BLaER1 treated with 17β-estradiol and CSF1 and Interleukin-3, amounts not matched to agents 10 nM and 100 nM (cell line): ENCODE data around the gene EP400.

ENCODE experiments used
- H3K27ac ChIP-seq, 11 experiments: shearing (Covaris generic); formaldehyde crosslinking; 2 replicates each; pipeline ENCODE4 v1.8.1; 2022
- H3K27me3 ChIP-seq, 11 experiments: shearing (Covaris generic); formaldehyde crosslinking; 2 replicates each; pipeline ENCODE4 v1.8.1; 2022
- H3K36me3 ChIP-seq, 11 experiments: shearing (Covaris generic); formaldehyde crosslinking; 2 replicates each; pipeline ENCODE4 v1.8.1; 2022
- H3K4me1 ChIP-seq, 10 experiments: shearing (Covaris generic); formaldehyde crosslinking; 2 replicates each; pipeline ENCODE4 v1.8.1; 2022
- H3K4me2 ChIP-seq, 11 experiments: shearing (Covaris generic); formaldehyde crosslinking; 2 replicates each; pipeline ENCODE4 v1.8.1; 2022
- H3K4me3 ChIP-seq, 10 experiments: shearing (Covaris generic); formaldehyde crosslinking; 2 replicates each; pipeline ENCODE4 v1.8.1; 2022
- H3K9ac ChIP-seq, 11 experiments: shearing (Covaris generic); formaldehyde crosslinking; 2 replicates each; pipeline ENCODE4 v1.8.1; 2022
- H3K9me3 ChIP-seq, 11 experiments: shearing (Covaris generic); formaldehyde crosslinking; replicated peaks in 1 of 11; 2 replicates each; pipeline ENCODE4 v1.8.1; 2022
- H4K20me1 ChIP-seq, 11 experiments: shearing (Covaris generic); formaldehyde crosslinking; 2 replicates each; pipeline ENCODE4 v1.8.1; 2022
- Cebpa-rat ChIP-seq, 11 experiments: shearing (Covaris generic); IDR thresholded peaks; 2 replicates each; pipeline ENCODE4 v1.8.1; 2022

Gene EP400

DNA sequence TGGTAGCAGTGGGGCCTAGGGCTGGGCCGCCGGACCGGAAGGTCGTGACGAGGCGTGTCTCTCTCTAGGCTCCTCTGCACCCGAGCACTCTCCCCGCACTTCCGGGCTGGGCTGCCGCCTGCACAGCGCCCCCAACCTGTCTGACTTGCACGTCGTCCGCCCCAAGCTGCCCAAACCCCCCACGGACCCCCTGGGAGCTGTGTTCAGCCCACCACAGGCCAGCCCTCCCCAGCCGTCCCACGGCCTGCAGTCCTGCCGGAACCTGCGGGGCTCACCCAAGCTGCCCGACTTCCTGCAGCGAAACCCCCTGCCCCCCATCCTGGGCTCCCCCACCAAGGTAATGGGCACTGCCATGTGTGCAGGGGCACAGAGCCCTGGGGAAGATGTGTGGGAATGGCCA lies 33.9 kb upstream of the EP400 start:
- Histone ChIP-seq H3K9me3 (no peaks in the 10 kb centered on the region), H4K20me1 (peaks cover 26 to 97% (median 79%) of the 10 kb centered on the region in 11 experiments; a peak in 20 of 22 replicates), H3K4me1 (peaks cover 21 to 25% (median 23%) of the 10 kb centered on the region in 10 experiments), H3K27me3 (no peaks in the 10 kb centered on the region), H3K4me3 (no peak overlapping the region), H3K4me2 (no peak overlapping the region), H3K36me3 (peaks cover 56 to 96% (median 85%) of the 10 kb centered on the region in 11 experiments), H3K27ac (no peak overlapping the region; a peak in 1 of 22 replicates), H3K9ac (no peak overlapping the region)
- no peak for TF ChIP-seq Cebpa-rat (IDR thresholded peaks at IDR 0.05)

DNA sequence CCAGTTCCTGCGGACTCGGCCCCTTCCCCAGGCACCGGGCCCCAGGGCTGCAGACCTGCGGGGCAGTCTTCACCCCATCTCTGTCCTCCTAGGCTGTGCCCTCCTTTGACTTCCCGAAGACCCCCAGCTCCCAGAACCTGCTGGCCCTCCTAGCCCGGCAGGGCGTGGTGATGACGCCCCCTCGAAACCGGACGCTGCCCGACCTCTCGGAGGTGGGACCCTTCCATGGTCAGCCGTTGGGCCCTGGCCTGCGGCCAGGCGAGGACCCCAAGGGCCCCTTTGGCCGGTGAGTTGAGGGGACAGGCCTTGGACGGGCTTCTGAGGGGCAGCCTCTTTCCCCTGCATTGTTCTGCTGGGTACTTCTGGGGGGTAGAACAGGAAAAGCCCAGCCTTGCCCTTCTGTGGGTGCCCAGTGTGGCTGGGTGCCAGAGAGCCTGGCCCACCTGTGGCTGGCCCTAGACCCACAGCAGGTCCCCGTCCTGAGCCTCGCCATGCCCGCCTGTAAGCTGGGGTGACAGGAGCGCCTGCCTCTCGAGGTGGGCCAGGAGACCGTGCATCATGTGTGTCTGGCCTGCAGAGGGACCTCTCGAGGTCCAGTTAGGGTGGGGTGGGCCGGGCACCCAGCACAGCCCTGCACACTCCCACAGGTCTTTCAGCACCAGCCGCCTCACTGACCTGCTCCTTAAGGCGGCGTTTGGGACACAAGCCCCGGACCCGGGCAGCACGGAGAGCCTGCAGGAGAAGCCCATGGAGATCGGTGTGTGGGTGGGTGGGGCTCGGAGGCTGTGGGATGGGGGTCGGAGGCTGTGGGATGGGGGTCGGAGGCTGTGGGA lies 33.2 kb upstream of the EP400 start:
- no peak for TF ChIP-seq Cebpa-rat (IDR thresholded peaks at IDR 0.05)
- Histone ChIP-seq H3K4me1 (peaks cover 15 to 22% (median 16%) of the 10 kb centered on the region in 10 experiments), H3K36me3 (peaks cover 59 to 96% (median 85%) of the 10 kb centered on the region in 11 experiments), H4K20me1 (peaks cover 19 to 97% (median 79%) of the 10 kb centered on the region in 11 experiments; a peak in 20 of 22 replicates), H3K4me3 (no peak overlapping the region), H3K9ac (no peak overlapping the region), H3K4me2 (no peak overlapping the region), H3K27me3 (no peaks in the 10 kb centered on the region), H3K27ac (no peak overlapping the region; a peak in 1 of 22 replicates), H3K9me3 (no peaks in the 10 kb centered on the region)

DNA sequence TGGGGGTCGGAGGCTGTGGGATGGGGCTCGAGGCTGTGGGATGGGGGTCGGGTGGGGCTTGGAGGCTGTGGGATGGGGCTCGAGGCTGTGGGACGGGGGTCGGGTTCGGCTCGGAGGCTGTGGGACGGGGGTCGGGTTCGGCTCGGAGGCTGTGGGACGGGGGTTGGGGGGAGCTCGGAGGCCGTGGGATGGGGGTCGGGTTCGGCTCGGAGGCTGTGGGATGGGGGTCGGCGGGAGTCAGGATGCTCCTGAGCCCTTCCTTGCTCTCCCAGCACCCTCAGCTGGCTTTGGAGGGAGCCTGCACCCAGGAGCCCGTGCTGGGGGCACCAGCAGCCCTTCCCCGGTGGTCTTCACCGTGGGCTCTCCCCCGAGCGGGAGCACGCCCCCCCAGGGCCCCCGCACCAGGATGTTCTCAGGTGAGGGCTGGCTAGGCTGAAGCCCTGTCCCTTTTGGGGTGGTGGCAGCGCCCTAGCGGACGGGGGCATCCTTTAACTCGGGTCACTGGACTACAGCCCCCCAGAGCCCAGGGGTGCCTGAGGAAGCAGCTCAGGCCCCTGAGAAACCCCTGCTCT lies 32.5 kb upstream of the EP400 start:
- H3K9ac ChIP-seq: no peak overlapping the region
- no peaks in the 10 kb centered on the region for H3K27me3 ChIP-seq
- peaks cover 56 to 96% (median 85%) of the 10 kb centered on the region in 11 experiments for H3K36me3 ChIP-seq
- H3K27ac ChIP-seq: no peak overlapping the region
- no peak overlapping the region for H3K4me3 ChIP-seq
- no peak overlapping the region for H3K4me2 ChIP-seq
- TF ChIP-seq Cebpa-rat (IDR thresholded peaks at IDR 0.05): no peak
- H3K4me1 ChIP-seq: peaks cover 9 to 22% (median 14%) of the 10 kb centered on the region in 10 experiments
- peaks cover 12 to 97% (median 79%) of the 10 kb centered on the region in 11 experiments; a peak in 20 of 22 replicates for H4K20me1 ChIP-seq
- no peaks in the 10 kb centered on the region for H3K9me3 ChIP-seq

DNA sequence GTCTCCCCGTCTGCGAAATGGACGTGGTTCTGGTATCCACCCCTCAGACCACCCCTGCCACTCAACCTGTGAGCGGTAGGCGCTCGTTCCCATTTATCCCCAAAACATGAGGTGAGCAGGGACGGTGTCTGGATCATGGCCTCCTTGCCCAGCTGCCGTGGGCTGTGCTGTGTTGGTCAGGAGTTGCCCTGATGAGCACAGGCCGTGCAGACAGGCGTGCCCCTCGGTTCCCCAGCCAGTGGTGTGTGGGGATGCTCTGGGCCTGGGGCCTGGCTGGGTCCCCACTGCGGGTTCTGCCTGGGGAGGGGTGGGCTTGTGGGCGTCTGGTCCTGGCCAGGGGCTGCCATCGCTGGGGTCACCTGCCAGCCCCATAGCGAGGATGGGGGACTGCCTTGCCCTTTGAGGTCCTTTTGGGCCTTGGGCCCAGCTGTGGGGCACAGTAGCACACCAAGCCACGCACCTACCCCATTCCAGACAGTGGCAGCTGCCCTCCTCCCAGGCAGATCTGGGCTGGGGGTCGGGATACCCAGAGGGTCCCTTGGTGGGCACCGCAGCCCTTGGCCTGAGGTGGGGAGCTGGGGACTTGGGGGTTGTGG lies 31.9 kb upstream of the EP400 start:
- H3K9ac ChIP-seq: no peak overlapping the region
- no peaks in the 10 kb centered on the region for H3K9me3 ChIP-seq
- peaks cover 56 to 94% (median 85%) of the 10 kb centered on the region in 11 experiments for H3K36me3 ChIP-seq

DNA sequence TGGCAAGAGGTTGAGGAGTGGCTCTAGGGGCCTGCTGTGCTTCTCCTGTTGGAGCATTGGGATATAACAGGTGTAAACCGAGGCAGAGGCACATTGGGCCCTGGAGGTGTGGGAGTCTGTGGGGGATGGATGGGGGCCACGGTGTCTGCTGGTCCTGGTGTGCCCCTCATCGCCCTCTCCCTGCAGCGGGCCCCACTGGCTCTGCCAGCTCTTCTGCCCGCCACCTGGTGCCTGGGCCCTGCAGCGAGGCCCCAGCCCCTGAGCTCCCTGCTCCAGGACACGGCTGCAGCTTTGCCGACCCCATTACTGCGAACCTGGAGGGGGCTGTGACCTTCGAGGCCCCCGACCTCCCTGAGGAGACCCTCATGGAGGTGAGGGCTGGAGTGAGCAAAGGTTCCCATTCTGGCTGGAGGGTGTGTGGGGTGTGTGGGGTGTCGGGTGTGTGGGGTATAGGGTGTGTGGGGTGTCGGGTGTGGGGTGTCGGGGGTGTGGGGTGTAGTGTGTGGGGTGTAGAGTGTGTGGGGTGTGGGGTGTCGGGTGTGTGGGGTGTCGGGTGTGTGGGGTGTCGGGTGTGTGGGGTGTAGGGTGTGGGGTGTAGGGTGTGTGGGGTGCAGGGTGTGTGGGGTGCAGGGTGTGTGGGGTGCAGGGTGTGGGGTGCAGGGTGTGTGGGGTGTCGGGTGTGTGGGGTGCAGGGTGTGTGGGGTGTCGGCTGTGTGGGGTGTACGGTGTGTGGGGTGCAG lies 31.3 kb upstream of the EP400 start:
- Histone ChIP-seq H3K4me2 (no peak overlapping the region), H3K9ac (no peak overlapping the region), H3K9me3 (no peaks in the 10 kb centered on the region), H3K27me3 (peaks cover 0 to 11% (median 0%) of the 10 kb centered on the region in 11 experiments; a peak in 1 of 22 replicates), H3K4me3 (no peak overlapping the region), H3K36me3 (peaks cover 56 to 88% (median 81%) of the 10 kb centered on the region in 11 experiments), H4K20me1 (peaks cover 5 to 97% (median 81%) of the 10 kb centered on the region in 11 experiments; a peak in 20 of 22 replicates), H3K4me1 (peaks cover 4 to 26% (median 19%) of the 10 kb centered on the region in 10 experiments; a peak in 19 of 20 replicates), H3K27ac (no peak overlapping the region)
- no peak for TF ChIP-seq Cebpa-rat (IDR thresholded peaks at IDR 0.05)

More for the DNA sequence above, 31.9 kb upstream of the EP400 start:
- Histone ChIP-seq H3K27ac (no peak overlapping the region), H3K4me2 (no peak overlapping the region), H4K20me1 (peaks cover 6 to 97% (median 79%) of the 10 kb centered on the region in 11 experiments; a peak in 20 of 22 replicates), H3K4me1 (peaks cover 3 to 22% (median 14%) of the 10 kb centered on the region in 10 experiments), H3K27me3 (peaks cover 0 to 4% (median 0%) of the 10 kb centered on the region in 11 experiments; a peak in 1 of 22 replicates), H3K4me3 (no peak overlapping the region)
- TF ChIP-seq Cebpa-rat (IDR thresholded peaks at IDR 0.05): no peak

DNA sequence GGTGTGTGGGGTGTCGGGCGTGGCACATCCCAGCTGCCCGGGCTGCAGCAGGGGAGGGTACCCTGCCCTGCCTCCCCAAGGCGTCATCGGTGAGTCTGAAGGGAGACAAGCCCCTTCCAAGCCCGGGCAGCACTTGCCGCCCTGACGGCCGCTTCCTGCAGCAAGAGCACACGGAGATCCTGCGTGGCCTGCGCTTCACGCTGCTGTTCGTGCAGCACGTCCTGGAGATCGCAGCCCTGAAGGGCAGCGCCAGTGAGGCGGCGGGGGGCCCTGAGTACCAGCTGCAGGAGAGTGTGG lies 30.7 kb upstream of the EP400 start:
- no peak for TF ChIP-seq Cebpa-rat (IDR thresholded peaks at IDR 0.05)
- Histone ChIP-seq H3K27ac (no peak overlapping the region), H3K36me3 (peaks cover 53 to 83% (median 76%) of the 10 kb centered on the region in 11 experiments), H3K9me3 (no peaks in the 10 kb centered on the region), H3K4me1 (peaks cover 9 to 31% (median 24%) of the 10 kb centered on the region in 10 experiments), H3K9ac (no peak overlapping the region), H3K4me2 (no peak overlapping the region), H4K20me1 (peaks cover 5 to 97% (median 80%) of the 10 kb centered on the region in 11 experiments; a peak in 20 of 22 replicates), H3K27me3 (peaks cover 0 to 15% (median 0%) of the 10 kb centered on the region in 11 experiments; a peak in 1 of 22 replicates), H3K4me3 (no peak overlapping the region)

DNA sequence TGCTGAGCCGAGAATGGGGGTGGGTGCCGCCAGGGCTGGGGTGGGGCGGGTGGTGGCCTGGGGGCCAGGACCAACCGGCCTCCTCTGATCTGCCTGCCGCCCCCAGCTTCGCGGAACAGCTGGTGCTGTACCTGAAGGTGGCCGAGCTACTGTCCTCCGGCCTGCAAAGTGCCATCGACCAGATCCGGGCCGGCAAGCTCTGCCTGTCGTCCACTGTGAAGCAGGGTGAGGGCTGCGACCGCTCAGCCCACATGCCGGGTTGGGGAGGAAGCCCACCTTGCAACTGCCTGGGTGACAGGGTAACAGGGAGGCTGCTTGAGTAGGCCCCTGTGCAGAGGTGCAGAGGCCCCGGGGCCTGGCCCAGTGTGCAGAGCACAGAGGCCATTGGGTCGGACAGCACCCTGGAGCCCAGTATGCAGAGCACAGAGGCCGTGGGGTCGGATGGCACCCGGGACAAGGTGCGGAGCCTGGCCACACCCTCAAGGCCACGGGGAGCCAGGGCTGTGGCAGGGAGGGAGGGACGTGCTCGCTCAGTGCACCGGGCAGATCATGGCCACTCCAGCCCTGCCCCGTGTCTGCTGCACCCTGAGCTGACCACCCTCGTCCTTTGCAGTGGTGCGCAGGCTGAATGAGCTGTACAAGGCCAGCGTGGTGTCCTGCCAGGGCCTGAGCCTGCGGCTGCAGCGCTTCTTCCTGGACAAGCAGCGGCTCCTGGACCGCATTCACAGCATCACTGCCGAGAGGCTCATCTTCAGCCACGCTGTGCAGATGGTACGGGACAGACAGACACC lies 30.2 kb upstream of the EP400 start:
- peaks cover 15 to 37% (median 30%) of the 10 kb centered on the region in 10 experiments for H3K4me1 ChIP-seq
- H3K9me3 ChIP-seq: no peaks in the 10 kb centered on the region
- H3K4me2 ChIP-seq: no peak overlapping the region
- no peak overlapping the region for H3K27ac ChIP-seq
- TF ChIP-seq Cebpa-rat (IDR thresholded peaks at IDR 0.05): no peak
- peaks cover 0 to 15% (median 0%) of the 10 kb centered on the region in 11 experiments; a peak in 1 of 22 replicates for H3K27me3 ChIP-seq
- peaks cover 48 to 77% (median 71%) of the 10 kb centered on the region in 11 experiments for H3K36me3 ChIP-seq
- H3K9ac ChIP-seq: no peak overlapping the region
- no peak overlapping the region for H3K4me3 ChIP-seq
- peaks cover 5 to 93% (median 80%) of the 10 kb centered on the region in 11 experiments; a peak in 20 of 22 replicates for H4K20me1 ChIP-seq

DNA sequence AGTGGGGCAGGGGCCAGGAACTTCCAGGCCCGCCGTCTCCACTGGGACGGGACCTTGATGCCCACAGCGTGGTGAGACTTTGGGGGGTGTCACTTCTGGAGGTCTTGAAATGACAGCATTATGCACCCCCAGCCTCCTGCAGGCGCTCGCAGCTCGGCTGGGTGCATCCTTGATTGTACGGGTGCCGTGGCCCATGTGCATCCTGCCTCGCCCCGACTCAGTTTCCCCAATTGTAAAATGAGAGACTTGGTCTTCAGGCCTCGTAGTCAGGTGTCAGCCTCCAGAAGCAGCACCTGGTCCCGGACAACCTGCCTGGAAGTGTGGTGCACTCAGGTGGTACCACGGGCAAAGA lies 29.6 kb upstream of the EP400 start:
- H3K4me3 ChIP-seq: no peak overlapping the region
- no peak overlapping the region for H3K4me2 ChIP-seq
- no peak overlapping the region for H3K9ac ChIP-seq
- H3K4me1 ChIP-seq: peaks cover 20 to 43% (median 35%) of the 10 kb centered on the region in 10 experiments
- no peak overlapping the region for H3K27ac ChIP-seq
- TF ChIP-seq Cebpa-rat (IDR thresholded peaks at IDR 0.05): no peak
- H3K36me3 ChIP-seq: peaks cover 43 to 72% (median 65%) of the 10 kb centered on the region in 11 experiments
- peaks cover 0 to 15% (median 0%) of the 10 kb centered on the region in 11 experiments; a peak in 1 of 22 replicates for H3K27me3 ChIP-seq
- H3K9me3 ChIP-seq: no peaks in the 10 kb centered on the region
- H4K20me1 ChIP-seq: peaks cover 3 to 88% (median 74%) of the 10 kb centered on the region in 11 experiments; a peak in 20 of 22 replicates
